Stimulated activated CD4-positive, alpha-beta T cell treated with anti-CD3 and anti-CD28 coated beads, Interleukin-1b, Interleukin-23, amount 100 ng/mL, for 4 hours (primary cell): ENCODE measurements around the gene SHH.
"Not testable (repeated sequence)": the region's sequence is repeated elsewhere in the genome, so short reads cannot be mapped to it uniquely, and the experiment has no call there.

Source experiments
- DNase-seq, 2 donors: peaks; one replicate each; pipeline ENCODE4 v3.0.0-alpha.2; 2020; ENCODE audit warnings: low read depth in 2 of 2

SHH gene

DNA sequence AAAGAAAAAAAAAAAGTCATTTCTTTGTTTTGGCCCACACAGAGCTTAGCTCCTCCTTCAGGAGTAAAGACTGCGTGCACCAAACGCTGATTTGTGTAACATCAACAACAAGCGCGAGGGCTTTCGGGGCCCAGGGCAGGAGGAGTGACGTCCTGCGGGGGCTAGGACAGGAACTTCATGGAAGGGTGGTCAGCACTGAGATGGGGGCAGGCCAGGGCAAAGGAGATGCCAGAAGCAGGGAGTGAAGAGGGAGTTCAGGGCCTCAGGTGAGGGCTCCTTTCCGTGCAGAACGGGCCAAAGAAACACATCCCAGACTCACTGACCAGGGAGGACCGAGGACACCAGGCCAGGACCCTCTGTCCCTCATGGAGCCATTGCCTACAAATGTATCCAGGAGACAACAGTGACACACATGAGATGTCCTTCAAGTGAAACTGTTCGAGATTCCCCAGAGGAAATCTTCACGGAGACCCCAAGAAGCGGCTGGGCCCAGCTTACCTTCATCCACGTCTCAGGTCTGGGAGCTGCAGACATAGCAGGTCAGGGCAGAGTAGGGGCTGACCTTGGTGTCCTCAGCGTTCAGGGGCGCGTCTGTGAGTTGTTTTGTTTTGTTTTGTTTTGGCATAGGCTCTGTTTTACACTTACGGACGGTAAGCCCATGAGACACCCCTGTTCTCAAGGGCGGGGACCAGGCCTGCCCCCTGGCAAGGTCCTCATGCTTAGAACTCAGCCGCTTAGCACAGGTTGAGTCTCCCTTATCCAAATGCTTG is 30.4 kb upstream of the SHH start:
- DNase-seq = no peak

GRCh38 chr7:155840909-155841308 is 28.6 kb upstream of the SHH start:
- DNase-seq = no peak

GRCh38 chr7:155840262-155840885 is 28.1 kb upstream of the SHH start:
- DNase-seq = no peak

DNA sequence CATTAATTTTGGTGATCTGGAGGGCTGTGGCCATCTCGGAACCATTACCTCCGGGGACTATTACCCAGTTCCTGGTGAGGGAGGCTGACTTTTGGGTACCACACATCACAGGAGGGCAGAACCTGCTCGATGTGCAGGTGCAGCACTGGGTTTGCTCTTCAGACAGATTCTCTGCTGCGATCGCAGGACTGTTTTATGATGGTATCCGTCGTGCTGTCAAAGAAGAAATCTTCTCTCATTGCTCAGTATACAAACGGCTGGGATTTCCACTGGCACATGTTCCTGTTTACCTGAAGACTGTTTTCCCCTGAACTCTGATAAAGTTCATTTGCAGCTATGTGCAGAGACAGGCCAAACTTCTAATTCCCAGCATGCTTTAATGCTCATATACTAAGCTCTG is 27.2 kb upstream of the SHH start:
- DNase-seq = no peak

DNA sequence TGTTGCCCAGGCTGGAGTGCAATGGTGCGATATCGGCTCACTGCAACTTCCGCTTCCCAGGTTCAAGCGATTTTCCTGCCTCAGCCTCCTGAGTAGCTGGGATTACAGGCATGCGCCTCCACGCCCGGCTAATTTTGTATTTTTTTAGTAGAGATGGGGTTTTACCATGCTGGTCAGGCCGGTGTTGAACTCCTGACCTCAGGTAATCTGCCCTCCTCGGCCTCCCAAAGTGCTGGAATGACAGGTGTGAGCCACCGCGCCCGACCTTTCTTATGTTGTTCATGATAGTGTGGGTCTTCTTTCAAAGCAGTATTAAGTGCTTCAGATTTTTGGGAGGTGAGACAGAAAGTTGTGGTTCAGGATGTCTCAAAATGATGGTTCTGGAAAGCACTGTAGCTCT is 26.0 kb upstream of the SHH start:
- not testable (repeated sequence) for DNase-seq

GRCh38 chr7:155837126-155837479 is 24.8 kb upstream of the SHH start:
- no peak for DNase-seq

- DNase-seq = no peak
Measured at GRCh38 chr7:155836216-155837125, 24.2 kb upstream of the SHH start.

DNA sequence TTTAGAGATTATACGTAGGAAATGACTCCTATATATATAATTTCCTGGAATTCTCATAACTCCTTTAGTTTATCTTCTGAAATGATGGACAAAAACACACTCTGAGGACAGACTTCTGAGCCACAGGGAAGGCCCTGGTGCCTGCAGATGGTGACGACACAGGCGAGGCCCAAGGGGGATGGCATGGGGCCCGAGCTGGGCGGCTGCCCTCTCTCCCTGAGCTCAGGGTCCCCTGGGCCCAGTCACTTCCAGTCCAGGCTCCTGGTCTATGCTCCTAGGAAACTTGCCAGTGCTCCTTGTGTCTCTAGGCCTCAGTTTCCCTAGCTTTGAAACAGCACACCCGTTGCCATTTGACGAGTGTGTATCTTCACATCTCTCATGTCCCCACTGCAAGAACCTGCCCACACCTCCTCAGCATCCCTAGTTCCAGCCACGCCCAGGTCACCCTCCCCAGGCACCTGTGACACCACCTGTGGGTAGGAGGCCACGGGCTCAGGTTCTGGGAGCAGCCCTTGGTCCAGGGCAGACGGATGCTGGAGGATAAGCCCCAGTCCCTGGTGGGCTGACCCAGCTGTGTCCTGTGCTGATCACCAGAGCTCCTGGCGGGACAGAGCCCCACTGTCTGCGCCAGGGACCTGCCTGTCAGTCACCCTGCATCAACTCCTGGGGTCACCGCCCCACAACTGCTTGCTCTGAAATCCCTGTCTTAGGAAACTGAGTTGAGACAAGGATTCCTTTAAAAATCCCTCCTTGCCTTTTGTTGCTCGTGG is 23.4 kb upstream of the SHH start:
- no peak for DNase-seq

DNA sequence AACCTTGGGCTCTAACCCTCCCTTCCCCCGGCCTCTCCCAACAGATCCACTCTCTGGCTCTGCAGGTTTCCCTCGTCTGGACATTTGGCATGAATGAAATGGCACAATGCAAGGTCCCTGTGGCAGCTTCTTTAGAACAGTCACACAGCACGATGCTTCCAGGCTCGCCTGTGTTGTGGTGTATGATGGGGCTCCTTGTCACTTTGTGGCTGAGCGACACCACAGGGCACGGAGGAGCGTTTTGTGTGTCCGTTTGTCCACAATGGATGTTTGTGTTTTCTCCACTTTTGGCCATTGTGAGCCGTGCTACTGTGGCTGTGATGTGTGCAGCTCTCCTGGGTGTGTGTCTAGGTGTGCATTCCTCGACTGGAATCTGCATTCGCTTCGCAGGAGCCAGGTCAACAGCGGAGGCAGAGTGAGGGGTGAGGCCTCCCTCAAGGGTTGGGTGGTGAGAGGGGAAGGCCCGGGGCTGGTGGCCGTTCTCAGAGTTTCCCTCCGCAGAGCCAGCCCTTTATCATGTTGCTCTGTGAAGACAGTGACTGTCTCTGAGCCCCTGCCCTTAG is 22.3 kb upstream of the SHH start:
- DNase-seq = no peak

DNA sequence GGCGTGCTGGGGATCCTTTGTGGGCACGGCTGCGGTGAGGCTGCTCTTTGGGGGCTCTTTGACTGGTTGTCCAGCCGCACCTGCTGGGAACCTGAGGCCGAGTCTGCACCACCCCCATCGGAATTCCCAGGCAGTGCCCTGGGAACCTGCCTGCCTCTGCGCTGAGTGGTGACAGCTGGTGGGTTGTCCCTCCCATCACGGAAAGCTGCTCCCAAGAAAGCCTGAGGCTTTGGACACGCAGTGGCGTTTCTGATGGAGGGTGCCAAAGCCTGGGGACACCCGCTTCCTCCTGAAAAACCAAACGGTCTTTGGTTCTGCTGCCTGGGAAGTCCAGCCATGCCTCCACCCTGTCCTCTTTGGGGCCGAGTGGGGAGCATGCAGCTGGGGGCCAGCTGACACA is 21.4 kb upstream of the SHH start:
- no peak for DNase-seq

DNA sequence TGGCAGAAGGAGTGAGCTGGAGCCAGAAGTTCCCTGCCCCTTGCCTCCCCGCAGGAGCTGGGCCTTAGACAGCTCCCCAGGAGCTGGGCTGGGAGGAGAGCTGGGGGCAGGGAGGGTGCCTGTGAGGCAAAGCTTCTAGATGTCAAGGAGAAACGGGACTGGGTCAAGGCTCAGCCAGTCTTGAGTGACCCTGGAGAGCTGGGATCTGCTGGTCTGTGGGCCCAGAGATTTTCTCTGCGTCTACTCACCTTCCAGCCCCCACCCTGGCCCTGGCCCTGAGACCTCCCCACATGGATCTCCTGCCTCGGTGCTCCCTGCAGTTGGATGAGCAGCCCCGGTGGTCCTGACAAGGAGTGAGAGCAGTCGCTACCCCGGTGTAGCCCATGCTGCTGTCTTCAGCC is 20.3 kb upstream of the SHH start:
- no peak for DNase-seq

GRCh38 chr7:155831807-155832524 is 19.7 kb upstream of the SHH start:
- no peak for DNase-seq

- DNase-seq = no peak
Measured at GRCh38 chr7:155830961-155831806, 18.9 kb upstream of the SHH start.

GRCh38 chr7:155829796-155830470 is 17.7 kb upstream of the SHH start:
- no peak for DNase-seq

GRCh38 chr7:155825336-155825735 is 13.1 kb upstream of the SHH start:
- no peak for DNase-seq

DNA sequence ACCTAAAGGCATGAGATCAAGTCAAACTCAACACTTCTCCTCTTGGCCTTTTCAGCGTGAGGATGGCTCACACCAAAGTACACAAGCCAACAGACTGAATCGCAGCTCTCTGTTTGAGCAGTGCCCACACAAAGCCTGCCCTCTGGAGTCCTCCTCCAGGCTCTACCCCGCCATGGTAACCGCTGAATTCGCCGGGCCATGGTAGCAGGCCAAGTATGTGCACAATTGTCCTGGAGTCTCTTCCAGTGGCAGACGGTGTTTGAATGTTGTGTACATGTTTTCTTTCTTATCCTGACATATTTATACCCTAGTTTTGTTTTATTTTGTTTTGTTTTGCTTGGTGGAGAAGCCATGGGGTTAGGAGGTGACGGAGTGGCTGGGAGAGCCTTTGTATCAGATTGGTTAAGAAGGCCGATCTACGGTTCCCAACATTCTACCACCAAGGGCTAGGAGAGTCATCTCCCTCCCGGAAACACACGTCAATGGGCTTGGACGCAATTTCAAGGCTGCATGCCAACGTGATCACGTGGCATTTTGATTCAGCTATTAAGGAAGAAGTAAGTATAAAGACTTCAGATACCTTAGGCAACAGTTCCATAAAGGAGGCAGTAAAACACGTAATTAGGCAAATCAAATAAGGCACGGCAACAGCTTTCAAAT is 12.1 kb upstream of the SHH start:
- DNase-seq = no peak

DNA sequence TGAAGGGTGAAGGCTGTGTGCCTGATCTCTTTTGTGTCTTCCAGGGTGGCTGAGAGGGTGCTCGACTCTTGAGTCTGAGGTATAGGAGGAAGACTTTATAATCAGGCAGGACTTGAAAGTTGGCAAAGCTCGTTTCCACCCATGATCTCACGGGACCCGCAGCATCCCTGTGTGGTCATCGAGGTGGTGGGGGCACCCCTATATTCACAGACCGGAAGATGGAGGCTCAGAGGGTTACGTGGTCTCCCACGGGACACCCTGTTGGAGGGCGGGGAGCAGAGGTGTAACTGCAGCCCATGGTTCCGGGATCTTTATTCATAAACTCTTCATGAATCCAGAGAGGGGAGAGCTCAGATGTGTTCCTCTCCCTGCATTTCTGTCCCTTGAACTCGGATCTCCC is 9.6 kb upstream of the SHH start:
- DNase-seq = no peak

DNA sequence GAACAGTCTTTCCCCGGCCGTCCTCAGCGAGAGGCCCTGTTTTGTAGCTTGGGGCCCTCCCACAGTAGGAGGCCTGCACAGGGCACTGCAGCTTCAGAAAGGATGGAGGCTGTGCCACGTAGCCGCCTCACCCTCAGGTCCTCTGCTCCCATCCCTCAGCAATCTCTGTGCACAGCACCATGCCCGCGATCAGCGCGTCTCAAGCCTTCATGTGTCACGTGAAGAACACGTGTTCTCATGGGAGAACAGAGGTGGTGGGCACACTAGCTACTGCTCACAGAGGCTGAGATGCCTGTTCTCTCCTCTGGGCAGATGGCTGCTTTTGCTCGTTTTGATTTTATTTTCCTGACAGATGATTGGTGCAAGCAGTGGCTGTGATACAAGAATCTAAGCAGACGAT is 8.5 kb upstream of the SHH start:
- no peak for DNase-seq

GRCh38 chr7:155820246-155820645 is 8.0 kb upstream of the SHH start:
- no peak for DNase-seq
